Hepatic stellate cell (primary cell): Measurements from ENCODE around the gene GLDC.
"Not testable (repeated sequence)": the region's sequence is repeated elsewhere in the genome, so short reads cannot be mapped to it uniquely, and the experiment has no call there.

Experiments
- DNase-seq: peaks from one replicate; pipeline ENCODE4 v3.0.0; 2011; ENCODE audit warnings: low spot score

Gene GLDC

DNA sequence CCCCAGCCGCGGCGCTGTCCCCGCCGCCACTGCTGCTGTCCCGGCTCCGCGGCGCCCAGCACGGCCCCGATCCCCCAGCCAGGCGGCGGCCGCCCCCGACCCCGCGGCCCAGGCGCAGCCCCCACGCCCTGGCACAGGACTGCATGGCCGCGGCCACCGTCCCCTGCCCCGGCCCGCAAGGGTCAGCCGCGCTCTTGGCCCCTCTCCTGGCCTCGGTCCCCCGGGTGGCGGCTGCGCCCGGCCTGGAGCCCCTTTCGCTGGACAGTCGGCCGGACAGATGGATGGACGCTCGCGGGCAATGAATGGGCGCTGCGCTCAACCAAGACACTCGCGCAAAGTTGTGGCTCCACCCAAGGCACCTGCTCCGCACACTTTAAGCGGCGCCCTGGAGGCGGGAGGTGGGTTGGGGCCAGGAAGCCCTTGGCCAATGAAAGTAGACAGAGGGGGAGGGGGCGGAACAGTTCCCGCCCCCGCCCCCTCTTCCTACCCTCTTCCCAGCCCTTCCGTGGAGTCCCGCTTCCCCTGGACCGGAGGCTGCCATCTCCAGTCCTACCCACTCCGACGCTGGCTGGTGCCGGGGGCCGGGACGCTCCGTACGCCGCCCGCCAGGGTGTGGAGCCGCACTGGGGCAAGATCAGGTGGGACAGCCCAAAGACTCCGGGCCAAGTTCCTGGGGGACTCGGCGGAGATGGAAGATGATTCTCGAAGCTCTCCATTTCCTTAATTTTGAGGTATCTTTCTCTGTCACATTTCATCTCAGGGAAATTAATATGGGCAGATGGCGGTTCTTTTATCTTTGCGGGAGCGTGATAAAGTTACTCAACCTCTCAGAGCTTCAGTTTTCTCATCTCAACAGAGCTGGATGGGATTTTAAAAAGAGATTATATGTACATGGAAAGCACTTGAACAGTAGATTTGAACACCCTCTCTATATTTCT is at the start of gene GLDC:
TSS of gene GLDC (minus strand) at position 375 of the 938 bp plus-strand sequence. CDS start at position 145, 230 bp downstream.
- DNase-seq = no peak

DNA sequence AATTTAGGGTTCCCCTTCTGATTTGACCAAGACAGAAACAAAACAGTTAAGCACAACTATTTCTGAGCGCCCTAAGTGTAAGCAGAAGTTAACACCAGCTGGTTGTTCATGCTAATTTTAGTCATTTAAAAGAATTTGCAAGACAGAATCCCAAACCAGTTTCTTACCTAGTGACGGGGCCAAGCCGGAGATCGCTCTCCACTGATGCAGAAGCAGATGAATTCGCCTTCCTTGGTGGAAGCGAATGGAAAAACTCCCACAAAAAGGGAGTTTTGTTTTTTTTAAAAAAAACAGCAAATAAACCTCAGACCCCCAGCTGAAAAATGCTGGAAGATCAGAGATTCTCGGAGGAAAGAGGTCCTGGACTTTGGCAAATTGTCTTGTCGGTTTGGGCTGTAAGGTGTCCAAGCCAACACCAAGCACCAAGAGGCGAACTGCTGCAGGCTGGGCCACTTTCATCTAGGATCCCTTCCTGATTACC is 47.4 kb upstream of the GLDC start:
- DNase-seq = no peak

DNA sequence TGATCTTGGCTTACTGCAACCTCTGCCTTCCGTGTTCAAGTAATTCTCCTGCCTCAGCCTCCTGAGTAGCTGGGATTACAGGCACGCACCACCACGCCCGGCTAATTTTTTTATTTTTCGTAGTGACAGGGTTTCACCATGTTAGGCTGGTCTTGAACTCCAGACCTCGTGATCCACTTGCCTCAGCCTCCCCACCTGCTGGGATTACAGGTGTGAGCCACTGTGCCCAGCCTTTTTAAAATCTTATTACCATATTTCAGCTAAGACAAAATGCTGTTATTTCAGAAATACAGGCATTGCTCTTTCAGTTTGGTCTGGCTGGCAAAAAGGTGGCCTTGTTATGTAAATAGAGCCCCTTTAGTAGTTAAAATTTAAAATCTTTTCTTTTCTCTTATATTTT is 46.9 kb upstream of the GLDC start:
- no peak for DNase-seq

DNA sequence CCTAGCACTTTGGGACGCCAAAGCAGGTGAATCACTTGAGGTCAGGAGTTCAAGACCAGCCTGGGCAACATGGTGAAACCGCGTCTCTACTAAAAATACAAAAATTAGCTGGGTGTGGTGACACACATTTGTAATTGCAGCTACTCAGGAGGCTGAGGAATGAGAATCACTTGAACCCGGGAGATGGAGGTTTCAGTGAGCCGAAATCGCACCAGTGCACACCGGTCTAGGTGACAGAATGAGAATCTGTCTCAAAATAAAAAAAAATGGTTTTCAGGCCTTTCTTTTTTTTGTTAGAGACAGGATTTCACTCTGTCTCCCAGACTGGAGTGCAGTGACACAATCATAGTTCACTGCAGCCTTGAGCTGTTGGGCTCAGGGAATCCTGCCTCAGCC is 45.1 kb upstream of the GLDC start:
- not testable (repeated sequence) for DNase-seq

DNA sequence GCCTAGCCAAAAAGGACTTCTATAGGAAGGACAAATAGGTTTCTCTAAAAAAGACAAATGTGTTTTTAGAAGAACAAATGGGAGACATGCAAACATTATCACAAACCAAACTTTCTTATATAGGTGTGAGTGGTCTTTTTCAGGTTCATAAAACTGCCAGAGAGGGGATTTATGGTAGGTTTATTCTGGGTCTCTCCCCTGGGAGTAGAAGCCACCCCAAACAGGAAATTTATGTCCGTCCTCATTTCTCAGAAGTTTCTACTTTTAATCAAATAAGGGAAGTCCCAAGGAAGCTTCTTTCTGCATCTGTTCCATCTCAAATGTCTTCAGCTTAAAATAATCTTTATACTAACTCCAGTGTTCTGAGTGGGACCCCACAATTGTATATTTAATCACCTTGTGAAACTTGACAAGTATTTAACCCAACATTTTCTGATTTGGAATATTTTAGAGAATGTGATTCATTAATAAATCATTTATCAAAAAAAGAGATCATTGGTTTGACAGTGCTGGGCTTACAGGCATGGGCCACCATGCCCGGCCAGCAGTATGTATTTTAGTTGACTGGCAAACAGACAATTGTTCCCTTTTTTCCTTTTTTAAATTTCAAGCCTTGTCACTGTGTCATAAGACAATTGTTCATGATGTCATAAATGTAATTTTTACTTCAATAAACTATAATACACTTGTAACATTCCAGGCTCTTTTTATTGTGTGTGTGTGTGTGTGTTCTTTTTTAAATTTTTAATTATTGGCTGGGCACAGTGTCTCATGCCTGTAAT is 44.6 kb upstream of the GLDC start:
- DNase-seq = no peak

DNA sequence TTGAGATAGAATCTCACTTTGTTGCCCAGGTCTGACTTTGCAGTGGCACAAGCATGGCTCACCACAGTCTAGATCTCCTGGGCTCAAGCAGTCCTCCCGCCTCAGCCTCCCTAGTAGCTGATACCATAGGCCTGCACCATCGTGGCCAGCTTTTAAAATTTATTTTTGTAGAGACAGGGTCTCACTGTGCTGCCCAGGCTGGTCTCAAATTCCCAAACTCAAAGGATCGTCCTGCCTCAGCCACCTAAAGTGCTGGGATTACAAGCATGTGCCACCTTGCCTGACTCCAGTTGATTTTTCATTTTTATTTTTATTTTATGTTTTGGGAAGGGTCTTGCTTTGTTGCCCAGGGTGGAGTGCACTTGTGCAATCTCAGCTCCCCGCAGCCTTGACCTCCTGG is 41.7 kb upstream of the GLDC start:
- no peak for DNase-seq

DNA sequence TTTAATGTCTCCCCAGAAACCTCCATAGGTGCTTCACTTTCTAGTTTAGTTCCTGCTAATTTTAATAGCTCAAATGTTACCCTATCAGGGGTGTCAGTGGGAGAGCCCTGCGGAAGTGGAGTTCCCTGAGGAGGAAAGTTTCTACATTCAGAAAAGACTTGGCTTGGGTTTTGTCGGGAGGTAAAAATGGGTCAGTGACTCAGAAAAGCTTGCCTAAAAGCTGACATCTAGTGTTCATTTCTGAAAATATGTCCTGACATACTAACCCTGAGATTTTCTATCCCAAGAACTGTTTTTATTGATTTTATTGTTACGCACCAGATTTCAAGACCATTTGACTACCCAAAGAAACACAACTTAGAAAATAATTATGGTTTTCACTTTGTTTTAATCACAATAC is 40.9 kb upstream of the GLDC start:
- DNase-seq = peak; percentile 51

DNA sequence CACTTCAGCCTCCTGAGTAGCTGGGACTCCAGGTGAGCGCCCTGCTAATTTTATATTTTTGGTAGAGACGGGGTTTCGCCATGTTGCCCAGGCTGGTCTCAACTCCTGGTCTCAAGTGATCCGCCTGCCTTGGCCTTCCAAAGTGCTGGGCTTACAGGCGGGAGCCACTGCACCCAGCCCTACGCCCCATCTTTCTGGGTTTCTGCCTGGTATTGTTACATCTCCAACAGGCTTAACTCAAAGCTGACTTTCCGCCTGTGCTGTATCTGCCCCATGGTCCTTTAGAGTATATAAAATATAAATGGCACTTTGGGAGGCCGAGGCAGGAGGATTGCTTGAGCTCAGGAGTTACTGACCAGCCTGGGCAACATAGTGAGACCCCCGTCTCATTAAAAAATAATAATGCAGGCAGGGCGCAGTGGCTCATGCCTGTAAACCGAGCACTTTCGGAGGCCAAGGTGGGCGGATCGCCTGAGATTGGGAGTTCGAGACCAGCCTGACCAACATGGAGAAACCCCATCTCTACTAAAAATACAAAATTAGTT is 36.5 kb upstream of the GLDC start:
- no peak for DNase-seq

DNA sequence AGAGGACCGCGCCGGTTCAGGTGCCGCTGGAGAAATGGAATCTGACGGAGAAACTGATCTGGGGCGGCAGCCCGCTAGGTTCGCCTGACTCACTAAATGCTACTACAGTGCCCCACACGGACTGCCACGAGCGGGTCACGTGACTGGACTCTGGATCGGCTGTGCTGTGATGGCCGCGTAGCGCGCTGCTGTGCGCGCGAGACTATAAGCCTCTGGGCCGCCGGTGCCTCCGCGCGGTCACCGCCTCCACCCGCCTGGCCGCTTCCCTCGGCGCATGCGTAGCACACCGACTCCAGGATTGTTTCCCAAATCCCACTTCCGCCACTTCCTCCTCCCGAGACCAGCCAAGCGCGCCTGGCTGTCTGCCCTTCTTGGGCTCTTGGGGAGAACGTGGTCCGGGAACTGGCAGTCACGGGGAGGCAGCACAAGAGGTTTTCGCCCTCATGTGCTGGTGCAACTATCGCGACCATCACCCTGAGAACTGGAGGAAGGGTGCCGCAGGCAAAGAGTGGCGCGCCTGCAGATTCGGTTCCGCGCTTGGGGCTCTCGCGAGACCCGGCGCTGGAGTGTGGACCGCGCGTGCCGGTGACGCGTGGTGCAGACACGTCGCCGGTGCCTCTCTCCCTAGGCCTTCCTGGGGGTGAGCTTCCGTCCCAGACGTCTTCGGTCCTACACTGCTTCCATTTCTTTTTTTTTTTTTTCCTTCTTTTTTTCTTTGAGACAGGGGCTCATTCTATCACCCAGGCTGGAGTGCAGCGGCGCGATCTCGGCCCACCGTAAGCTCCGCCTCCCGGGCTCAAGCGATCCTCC is 35.8 kb upstream of the GLDC start:
- peak; percentile 99 for DNase-seq

DNA sequence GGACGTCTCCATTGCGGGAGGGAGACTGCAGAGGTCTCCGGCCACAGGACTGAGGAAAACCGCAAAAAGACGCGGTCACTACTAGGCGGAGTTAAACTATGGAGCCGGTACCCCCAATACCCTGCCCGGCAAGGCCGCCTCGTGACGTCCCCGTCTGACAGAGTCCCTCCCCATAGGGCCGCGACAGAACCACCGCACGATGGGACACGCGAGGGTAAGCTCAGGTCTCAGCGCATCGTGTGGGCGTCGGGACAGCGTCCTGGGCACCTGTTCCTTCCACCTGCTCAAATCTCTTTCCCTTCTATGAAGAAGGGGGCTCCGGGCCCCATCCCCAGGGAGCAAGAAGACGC is 35.2 kb upstream of the GLDC start:
- DNase-seq = peak; percentile 29

DNA sequence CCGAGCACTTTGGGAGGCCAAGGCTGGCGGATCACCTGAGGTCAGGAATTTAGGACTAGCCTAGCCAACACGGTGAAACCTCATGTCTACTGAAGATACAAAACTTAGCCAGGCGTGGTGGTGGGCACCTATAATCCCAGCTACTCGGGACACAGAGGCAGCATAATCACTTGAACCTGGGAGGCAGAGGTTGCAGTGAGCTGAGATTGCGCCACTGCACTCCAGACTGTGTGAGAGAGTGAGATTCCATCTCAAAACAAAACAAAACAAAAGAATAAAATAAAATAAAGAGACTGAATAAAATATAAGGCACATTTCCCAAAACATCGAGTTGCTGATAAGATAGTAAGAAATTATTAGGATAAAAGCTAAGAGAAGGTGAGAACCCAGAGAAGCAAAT is 32.3 kb upstream of the GLDC start:
- DNase-seq = no peak

DNA sequence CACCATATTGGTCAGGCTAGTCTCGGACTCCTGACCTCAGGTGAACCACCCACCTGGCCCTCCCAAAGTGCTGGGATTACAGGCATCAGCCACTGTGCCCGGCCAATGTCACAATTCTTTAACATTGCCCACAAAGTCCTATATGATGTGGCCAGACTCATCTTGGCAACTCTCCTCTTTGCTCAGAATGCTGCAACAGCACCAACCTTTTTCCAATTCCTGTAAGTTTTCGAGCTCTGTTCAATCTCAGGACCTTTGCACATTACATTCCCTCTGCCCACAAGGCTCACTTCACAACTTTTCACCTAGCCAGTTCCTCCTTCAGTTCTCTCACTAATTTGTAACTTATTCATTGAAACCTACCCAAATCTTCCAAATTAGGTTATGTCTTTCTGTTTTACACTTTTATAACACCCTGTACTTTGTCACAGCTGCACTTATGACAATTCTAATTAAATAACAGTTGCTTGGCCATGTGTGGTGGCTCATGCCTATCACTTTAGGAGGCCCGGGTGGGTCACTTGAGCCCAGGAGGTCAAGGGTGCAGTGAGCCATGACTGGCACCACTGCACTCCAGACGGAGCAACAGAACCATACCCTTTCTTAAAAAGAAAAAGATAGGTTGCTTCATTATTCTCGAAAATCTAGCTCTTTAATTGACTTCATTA is 30.9 kb upstream of the GLDC start:
- no peak for DNase-seq

DNA sequence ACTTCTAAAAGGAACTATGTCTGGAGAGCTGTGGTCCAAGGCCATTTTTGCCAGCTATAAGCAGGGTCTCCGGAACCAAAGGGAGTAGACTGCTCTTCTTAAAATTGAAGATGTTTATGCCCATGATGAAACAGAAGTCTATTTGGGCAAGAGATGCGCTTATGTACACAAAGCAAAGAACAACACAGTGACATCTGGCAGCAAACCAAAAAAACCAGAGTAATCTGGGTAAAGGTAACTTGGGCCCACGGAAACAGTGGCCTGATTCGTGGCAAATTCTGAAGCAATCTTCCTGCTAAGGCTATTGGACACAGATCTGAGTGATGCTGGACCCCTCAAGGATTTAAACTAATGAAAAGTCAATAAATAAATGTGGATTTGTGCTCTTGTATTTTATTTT is 29.7 kb upstream of the GLDC start:
- no peak for DNase-seq

DNA sequence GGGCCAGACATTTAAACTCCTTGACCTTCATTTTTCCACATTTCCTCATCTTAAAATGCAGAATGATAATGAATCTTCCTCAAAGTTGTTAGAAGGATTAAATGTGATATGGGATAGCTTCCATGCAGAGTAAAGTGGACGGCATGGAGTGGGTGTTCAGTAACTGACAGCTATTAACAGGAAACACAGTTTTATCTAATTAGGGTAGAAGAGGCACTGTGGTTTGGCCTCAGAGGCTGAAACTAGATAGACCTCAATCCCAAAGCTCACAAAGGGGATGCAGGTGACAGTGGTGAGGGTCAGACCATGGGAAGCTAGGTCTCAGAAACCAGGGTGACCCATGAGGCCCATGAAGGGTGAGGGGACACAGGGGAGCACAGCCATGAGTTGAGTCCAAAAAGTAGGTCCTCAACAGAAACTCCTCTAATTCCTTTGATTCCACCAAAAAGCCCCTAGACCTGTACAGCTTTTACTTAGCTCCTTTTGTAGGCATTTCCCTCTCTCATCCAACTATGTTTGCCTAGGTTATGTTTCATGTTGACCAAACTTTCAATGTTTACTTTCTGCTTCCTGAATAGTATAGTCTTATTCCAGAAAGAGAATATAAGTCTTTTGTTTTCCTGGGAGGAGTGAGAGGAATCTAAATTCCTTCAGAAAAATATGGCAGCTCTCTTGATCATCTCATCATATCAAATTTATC is 27.9 kb upstream of the GLDC start:
- no peak for DNase-seq

DNA sequence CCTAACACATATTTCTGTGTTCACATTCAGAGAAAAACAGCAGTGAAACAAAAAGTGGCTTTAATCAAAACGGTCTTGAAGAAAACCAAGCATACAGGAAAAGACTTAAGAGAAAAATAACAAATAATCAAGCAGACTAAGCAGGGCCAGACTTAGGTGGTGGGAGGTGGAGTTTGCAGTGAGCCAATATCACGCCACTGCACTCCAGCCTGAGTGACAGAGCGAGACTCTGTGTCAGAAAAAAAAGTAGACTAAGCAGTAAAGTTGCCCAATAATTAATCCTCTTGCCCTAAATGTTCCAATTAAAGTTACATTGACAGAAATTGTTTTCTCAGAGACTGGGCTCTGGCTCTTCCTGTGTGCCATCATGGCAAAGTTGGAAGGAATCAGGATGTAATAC is 26.6 kb upstream of the GLDC start:
- no peak for DNase-seq

DNA sequence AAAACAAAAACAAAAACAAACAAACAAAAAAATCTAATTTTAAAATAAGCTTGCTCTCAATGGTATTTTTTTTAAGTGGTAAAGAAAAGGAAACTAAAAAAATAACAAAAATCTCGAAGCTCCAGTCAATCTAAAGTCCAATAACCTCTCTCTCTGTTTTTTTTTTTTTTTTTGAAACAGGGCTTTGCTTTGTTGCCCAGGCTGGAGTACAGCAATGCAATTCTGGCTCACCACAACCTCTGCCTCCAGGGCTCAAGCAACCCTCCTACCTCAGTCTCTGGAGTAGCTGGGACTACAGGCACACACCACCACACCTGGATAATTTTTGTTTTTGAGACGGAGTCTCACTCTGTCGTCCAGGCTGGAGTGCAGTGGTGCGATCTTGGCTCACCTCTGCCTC is 25.9 kb upstream of the GLDC start:
- no peak for DNase-seq

DNA sequence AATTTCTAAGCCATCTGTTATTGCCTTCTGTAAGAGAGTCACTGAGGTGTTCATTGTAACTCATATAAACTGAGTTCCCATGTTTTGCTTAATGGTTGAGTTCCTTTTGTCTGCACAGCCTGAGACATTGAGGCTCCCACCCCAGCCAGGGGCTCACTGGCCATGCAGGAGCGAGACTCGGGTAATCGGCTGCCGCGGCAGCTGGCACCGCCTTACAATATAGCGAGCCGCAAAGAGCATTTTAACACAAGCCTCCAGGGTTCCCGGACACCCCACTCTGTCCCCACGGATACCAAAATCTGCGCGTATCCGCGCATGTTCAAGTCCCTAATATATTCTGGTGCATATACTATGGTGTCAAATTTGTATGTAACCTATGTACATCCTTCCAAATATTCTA is 24.4 kb upstream of the GLDC start:
- DNase-seq = no peak

DNA sequence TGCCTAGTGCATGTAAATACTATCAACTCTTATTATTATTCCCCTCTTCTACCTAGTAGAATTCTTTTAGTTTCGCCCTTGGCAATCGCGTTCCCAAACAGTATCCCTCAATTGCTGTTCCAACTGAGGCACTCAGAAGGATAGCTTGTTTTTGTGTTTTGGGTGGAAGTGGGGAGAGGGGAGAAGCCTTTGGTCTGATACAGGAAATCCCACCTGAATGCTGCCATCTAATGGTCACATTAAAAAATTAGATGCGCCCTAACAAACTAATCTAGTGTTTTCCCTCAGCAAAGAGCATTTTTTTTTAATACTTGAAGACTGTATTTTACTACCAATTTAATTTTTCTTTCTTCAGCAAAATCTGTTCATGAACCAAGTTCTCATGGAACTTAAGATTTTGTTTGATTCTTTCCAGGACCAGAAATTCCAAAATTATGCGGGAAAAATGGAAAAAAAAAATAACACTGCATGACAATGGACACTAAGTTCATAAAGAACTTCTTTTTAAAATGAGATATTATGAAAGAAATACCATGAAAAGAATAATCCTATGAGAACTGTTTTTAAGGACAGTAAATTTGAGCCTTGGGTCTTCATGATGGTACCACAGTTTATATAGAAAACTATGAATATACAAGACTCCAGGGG is 22.2 kb upstream of the GLDC start:
- DNase-seq = peak; percentile 40

DNA sequence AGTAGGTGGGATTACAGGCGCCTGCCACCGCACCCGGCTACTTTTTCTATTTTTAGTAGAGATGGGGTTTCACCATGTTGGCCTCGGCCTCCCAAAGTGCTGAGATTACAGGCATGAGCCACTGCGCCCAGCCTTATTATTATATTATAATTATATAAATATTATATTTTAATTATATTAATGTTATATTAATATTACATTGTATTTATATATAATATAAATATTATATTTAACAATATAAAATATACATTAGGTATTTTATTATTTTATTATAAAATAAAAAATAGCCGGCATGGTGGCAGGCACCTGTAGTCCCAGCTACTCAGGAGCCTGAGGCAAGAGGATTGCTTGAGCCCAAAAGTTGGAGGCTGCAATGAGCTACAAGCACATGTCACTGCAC is 21.6 kb upstream of the GLDC start:
- DNase-seq = no peak

DNA sequence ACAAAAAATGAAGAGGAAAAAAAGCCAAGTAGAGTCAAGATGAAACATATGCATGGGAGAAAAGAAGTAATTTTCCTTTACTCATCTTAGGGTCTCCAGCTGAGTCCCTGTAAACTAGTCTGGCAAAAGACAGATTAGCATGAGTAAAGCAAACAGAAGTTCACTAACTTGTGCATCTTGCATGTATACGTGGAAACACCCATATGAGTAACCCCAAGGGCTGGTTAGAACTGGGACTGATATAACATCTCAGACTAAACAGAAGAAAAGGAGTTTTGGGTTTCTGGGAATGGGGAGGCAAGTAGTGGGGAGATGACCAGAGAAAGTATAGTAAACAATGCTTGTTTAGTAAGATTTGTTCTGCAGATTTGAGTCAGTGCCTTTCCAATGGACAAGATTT is 20.1 kb upstream of the GLDC start:
- no peak for DNase-seq
